GM19452 (cell line): ENCODE data around the gene ARFGEF2.
"Not testable (repeated sequence)": the region's sequence is repeated elsewhere in the genome, so short reads cannot be mapped to it uniquely, and the experiment has no call there.

Experiments
- ATAC-seq: cut with Tn5 transposase; IDR thresholded peaks from one replicate; pipeline ENCODE4 v1.9.1; 2021; ENCODE audit not compliant: unreplicated experiment

ARFGEF2 gene

DNA sequence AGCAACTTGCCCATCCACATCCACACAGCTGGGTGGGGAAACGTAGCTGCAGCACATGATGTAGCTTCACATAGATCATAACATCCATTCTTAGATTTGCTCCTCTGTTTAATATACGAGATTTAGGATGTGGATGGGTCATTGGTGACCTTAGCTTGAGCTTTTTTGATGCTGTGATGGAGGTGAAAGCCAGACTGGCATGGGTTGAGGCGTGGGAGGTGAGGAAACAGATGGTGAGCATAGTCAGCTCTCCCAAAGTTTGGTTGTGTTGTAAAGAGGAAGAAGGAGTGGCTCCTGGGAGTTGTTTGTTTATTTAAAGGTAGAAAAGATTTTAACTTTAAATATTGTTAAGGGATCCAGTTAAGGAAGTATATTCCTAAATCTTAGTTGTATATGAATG is 5.3 kb downstream of the ARFGEF2 start:
- no peak for ATAC-seq

DNA sequence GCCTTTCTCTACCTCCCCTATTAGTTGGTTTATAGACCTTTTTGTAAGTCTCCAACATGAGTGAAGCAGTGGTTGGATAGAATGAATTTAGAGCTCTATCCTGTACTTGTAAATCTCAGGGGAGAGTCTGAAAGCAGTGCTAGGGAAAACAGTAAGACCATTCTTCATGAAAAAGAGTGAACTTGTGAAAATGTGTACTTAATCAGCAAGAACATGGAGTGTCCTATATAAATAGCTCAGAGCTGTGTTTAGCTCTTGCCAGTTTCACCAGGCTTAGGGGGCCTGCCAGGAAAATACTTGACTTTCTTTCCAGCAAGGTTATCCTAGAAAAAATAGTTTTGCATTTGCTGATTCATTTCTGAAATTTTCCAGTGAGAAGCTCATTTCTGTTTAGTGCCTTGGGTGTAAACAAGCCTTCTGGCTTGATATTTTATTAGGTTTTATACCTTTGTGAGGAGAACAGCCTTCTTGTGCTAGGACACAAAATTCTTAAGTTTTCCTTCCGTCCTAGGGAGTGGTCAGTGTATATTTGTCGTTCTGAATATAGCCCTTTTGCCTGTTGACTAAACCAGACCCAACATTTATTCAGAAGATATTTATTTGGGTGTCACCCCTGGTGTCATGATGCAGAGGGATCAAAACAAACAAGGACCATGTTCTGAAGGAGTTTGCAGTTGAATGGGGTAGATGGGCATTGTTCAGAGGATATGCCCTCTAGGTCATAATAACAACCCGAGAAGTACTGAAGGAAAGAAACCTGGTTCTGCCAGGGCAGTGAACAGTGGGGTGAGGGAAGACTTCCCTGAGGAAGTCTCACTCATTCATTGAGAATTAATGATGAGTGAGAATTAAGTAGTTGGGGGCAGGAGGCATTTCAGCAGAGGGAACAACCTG is 7.6 kb downstream of the ARFGEF2 start:
- ATAC-seq: no peak

GRCh38 chr20:48930035-48930434 is 8.5 kb downstream of the ARFGEF2 start:
- no peak for ATAC-seq

DNA sequence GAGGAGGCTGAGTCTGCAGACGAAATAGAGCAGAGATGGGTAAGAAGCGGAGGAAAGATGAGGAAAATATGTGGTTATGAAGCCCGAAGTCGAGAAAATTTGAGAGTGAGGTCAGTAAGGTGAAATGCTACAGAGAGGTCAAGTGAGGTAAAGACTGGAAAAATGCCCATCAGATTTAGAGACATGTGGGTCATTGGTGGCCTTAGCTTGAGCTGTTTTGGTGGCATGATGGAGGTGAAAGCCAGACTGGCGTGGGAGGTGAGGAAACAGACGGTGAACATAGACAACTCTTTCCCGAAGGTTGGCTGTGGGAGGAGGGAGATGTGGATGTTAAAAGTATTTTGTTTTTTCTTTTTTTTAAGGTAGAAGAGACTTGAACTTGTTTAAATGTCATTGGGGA is 9.4 kb downstream of the ARFGEF2 start:
- ATAC-seq: no peak

GRCh38 chr20:48931527-48932374 is 10.2 kb downstream of the ARFGEF2 start:
- no peak for ATAC-seq

GRCh38 chr20:48932375-48932941 is 10.9 kb downstream of the ARFGEF2 start:
- no peak for ATAC-seq

DNA sequence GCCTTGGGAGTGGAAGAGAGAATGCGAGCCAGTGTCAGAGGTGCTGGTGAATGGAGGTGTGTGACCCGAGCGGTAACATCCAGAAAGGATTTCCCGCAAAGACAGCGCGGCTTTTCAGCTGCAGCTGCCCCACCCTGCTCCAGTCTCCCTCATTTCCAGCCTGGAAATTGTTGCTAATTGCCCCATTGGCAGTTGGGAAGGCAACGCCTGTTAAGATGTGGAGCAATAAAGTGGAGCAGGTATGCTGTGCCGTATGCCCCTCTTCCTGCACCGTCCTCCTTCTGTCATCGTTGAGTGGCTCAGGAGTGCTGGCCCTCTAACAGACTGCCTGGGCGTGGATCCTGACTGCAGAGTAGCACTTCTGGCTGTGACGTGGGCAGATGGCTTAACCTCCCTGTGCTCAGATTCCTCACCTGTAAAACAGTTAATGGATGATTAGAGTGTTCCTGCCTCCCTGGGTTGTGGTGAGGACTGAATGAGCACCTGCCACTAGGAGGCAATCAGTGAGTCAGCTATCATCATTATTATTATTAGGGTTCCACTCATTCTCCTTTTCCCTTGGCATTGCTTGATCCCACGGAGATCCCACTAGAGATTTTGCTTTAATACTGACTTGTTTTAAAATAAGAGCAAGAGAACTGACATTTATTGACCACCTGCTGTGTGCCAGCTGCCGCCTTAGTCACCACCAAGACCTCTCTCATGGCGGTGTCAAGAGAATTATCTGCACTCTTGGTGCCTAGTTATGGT is 11.7 kb downstream of the ARFGEF2 start:
- ATAC-seq: no peak

DNA sequence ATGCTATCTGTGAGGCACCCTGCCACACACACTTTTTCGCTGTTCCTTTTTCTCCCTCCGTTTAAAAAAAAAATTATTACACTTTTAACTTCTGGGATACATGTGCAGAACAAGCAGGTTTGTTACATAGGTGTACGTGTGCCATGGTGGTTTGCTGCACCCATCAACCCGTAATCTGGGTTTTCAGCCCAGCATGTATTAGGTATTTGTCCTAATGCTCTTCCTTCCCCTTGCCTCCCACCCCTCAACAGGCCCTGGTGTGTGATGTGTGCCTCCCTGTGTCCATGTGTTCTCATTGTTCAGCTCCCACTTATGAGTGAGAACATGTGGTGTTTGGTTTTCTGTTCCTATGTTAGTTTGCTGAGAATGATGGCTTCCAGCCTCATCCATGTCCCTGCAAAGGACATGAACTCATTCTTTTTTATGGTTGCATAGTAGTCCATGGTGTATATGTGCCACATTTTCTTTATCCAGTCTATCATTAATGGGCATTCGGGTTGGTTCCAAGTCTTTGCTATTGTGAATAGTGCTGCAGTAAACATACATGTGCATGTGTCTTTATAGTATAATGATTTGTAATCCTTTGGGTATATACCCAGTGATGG is 12.9 kb downstream of the ARFGEF2 start:
- ATAC-seq: not testable (repeated sequence)

DNA sequence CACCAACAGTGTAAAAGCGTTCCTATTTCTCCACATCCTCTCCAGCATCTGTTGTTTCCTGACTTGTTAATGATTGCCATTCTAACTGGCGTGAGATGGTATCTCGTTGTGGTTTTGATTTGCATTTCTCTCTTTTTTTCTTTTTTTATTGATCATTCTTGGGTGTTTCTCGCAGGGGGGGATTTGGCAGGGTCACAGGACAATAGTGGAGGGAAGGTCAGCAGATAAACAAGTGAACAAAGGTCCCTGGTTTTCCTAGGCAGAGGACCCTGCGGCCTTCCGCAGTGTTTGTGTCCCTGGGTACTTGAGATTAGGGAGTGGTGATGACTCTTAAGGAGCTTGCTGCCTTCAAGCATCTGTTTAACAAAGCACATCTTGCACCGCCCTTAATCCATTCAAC is 13.5 kb downstream of the ARFGEF2 start:
- ATAC-seq: not testable (repeated sequence)

DNA sequence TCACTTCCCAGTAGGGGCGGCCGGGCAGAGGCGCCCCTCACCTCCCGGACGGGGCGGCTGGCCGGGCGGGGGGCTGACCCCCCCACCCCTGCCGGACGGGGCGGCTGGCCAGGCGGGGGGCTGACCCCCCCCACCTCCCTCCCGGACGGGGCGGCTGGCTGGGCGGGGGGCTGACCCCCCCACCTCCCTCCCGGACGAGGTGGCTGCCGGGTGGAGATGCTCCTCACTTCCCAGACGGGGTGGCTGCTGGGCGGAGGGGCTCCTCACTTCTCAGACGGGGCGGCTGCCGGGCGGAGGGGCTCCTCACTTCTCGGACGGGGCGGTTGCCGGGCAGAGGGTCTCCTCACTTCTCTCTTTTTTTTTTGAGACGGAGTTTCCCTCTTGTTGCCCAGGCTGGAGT is 14.7 kb downstream of the ARFGEF2 start:
- ATAC-seq: not testable (repeated sequence)

DNA sequence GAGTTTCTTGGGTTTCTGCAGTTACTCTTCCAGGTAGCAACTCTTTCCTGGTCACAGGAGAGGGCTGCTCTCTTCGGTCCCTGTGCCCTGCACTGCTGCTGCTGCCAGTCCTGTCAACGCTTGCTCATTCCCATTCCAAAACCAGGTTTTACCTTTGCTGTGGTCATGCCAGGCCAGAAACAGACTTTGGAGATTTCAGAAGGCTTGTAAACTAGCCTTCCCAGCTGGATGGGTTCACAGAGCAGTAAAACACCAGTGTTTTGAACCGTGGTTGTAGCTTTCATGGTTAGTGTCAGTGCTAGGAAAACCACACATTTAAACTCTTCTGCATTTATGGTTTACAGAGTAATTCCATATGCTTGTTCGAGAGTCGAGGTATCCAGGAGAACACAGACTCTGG is 16.2 kb downstream of the ARFGEF2 start:
- ATAC-seq: no peak

GRCh38 chr20:48938670-48939069 is 17.2 kb downstream of the ARFGEF2 start:
- ATAC-seq: no peak

DNA sequence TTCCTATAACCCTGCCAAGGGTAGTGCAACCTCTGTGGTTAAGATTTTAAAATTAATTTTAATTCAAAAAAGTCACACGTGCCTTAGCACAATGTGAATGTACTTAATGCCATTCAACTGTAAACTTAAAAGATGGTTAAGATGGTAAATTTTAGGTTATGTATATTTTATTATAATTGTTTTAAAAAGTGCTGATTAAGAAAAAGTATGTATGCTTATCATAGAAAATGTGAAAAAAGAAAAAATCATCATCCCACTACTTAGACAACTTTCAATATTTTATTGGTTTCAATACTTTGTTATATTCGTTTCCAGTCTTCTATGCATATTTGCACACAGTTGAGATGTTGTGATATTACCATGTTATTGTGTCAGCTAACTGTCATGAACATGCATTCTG is 18.7 kb downstream of the ARFGEF2 start:
- ATAC-seq: no peak

GRCh38 chr20:48941467-48941866 is 20.0 kb downstream of the ARFGEF2 start:
- no peak for ATAC-seq

- no peak for ATAC-seq
Measured at GRCh38 chr20:48942730-48943129, 21.2 kb downstream of the ARFGEF2 start.

DNA sequence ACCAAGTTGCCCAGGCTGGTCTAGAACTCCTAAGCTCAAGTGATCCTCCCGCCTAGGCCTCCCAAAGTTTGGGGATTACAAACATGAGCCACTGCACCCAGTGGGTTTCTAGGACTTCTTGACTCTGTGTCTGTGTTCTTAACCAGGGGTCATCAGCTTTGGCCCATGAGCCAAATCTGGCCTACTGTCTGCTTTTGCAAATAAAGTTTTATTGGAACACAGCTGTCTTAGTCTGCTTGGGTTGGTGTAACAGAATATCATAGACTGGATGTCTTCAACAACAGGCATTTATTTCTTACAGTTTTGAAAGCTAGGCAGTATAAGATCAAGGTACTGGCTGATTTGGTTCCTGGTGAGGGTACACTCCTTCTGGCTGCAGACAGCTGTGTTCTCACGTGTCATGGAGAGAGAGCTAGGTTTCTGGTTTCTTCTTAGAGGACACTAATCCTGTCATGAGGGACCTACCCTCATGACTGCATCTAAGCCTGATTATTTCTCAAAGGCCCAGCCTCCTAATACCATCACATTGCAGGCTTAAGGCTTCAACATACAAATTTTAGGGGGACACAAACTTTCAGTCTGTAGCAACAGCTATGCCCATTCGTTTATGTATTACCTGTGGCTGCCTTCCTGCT is 23.3 kb downstream of the ARFGEF2 start:
- no peak for ATAC-seq

DNA sequence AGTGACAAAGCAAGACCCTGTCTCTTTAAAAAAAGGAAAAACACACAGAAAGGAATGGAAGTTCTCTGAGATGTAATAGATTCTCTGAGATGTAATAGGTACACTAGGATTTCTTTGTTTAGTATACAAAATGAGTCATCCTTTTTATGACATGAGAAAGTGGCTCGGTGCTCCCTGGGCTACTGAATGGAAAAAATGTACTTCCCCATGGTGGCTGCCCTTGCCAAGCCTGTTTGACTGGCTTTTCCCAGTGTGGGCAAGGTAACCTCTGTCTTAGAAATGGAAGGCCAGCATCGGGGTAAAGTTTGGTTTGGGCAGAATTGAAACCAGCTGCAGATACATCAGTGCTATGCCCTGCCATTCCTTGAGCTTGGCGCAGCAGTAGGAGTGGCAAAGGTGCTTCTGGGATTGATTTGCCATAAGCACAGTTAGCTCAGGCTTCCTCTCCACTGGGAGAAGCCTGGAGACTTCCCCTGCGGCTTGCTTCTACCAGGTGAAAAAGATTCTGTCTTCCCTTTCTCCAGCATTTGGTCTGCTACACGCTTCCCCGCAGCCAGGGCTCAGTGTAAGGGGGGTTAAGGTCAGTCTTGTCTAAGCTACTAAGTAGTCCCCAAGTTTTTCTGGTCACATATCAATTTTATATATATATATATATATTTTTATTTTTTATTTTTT is 24.5 kb downstream of the ARFGEF2 start:
- no peak for ATAC-seq

- ATAC-seq: no peak
Measured at GRCh38 chr20:48948612-48949011, 27.1 kb downstream of the ARFGEF2 start.

DNA sequence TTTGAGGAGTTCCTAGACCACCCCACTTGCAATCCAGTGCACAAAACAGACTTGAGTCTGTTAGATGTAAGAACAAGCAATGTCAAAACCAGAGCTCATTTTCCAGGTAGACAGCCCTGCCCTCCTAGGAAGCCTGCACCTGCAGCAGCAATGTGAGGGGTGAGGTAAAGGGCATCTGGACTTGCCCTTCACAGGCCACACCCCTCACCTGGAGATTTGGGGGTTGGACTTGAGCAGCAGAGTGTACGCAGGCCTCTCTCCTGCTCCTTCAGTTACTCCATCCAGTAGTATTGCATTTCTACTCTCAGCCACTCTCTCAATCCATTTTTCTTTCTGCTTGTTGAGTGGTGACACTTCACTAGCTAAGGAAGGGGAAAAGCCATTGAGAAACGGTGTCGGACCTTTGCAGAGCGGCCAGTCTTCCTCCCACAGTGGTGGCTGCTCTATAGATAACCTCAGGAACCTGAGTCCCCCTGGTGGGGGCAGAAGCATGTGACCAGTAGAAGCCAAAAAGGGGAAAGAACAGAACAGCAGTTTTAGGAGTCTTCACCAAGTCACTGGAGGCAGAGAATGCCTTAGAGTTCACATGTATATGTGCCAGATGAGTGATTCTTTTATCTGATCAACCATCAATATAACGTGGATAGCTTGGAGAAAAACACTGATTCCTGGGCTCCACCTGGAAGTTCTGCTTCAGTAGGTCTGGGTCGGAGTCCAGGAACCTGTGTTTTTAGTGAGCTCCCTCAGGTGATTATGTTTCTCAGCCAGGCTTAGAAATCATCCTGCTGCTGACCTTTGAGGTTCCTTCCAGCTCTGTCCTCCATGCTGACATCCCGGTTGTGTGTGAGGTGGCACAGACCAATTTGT is 28.0 kb downstream of the ARFGEF2 start:
- ATAC-seq: no peak
